ENCODE data around the gene CCR9. TPM values are rescaled to one million over a fixed set of nuclear protein-coding genes. Genes with fewer than 3 reads are reported as not detected.

Gene CCR9
- total and polyA plus RNA-seq, 10 of the 15 experiments (the other 5 are each of a cell fraction or from before 2014, with no cell fraction given) = 0.05 to 3.9 (median 2.4) TPM

DNA sequence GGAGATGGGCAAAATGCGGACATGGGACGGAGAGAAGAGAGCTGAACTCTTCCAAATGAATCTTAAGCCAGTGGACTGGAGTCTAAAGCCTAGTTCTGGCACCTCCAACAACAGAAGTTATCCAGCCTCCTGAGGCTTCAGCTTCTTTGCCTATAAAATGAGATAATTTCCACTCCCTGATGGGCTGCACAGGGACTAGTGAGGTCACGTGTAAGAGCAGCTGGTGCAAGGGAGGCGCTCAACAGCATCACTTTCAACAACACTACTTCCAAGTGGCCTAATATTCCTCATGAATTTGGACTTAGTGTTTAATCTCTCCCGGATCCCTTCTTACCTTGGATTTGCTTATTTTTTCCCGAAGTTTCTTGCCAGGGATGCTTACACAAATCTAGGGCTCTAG lies 65.6 kb downstream of the CCR9 start (continued):
- TF ChIP-seq NFXL1 (IDR thresholded peaks at IDR 0.05; ENCODE audit: borderline replicate concordance) = no peak
- TF ChIP-seq, protein P1, sequence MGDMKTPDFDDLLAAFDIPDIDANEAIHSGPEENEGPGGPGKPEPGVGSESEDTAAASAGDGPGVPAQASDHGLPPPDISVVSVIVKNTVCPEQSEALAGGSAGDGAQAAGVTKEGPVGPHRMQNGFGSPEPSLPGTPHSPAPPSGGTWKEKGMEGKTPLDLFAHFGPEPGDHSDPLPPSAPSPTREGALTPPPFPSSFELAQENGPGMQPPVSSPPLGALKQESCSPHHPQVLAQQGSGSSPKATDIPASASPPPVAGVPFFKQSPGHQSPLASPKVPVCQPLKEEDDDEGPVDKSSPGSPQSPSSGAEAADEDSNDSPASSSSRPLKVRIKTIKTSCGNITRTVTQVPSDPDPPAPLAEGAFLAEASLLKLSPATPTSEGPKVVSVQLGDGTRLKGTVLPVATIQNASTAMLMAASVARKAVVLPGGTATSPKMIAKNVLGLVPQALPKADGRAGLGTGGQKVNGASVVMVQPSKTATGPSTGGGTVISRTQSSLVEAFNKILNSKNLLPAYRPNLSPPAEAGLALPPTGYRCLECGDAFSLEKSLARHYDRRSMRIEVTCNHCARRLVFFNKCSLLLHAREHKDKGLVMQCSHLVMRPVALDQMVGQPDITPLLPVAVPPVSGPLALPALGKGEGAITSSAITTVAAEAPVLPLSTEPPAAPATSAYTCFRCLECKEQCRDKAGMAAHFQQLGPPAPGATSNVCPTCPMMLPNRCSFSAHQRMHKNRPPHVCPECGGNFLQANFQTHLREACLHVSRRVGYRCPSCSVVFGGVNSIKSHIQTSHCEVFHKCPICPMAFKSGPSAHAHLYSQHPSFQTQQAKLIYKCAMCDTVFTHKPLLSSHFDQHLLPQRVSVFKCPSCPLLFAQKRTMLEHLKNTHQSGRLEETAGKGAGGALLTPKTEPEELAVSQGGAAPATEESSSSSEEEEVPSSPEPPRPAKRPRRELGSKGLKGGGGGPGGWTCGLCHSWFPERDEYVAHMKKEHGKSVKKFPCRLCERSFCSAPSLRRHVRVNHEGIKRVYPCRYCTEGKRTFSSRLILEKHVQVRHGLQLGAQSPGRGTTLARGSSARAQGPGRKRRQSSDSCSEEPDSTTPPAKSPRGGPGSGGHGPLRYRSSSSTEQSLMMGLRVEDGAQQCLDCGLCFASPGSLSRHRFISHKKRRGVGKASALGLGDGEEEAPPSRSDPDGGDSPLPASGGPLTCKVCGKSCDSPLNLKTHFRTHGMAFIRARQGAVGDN (IDR thresholded peaks at IDR 0.05) = no peak
- no peak for TF ChIP-seq MYB (IDR thresholded peaks at IDR 0.05; ENCODE audit: borderline replicate concordance, low read depth, low read length)
- no peak for TF ChIP-seq SIX5 (IDR thresholded peaks at IDR 0.05; ENCODE audit: low read depth, low read length, severe bottlenecking)
- no peak for TF ChIP-seq SUPT20H (IDR thresholded peaks at IDR 0.05; ENCODE audit: borderline replicate concordance, control insufficient read depth, low read depth, low read length)
- TF ChIP-seq, protein P2, sequence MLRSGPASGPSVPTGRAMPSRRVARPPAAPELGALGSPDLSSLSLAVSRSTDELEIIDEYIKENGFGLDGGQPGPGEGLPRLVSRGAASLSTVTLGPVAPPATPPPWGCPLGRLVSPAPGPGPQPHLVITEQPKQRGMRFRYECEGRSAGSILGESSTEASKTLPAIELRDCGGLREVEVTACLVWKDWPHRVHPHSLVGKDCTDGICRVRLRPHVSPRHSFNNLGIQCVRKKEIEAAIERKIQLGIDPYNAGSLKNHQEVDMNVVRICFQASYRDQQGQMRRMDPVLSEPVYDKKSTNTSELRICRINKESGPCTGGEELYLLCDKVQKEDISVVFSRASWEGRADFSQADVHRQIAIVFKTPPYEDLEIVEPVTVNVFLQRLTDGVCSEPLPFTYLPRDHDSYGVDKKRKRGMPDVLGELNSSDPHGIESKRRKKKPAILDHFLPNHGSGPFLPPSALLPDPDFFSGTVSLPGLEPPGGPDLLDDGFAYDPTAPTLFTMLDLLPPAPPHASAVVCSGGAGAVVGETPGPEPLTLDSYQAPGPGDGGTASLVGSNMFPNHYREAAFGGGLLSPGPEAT (IDR thresholded peaks at IDR 0.05; ENCODE audit: low read depth) = no peak
- TF ChIP-seq, protein P3, sequence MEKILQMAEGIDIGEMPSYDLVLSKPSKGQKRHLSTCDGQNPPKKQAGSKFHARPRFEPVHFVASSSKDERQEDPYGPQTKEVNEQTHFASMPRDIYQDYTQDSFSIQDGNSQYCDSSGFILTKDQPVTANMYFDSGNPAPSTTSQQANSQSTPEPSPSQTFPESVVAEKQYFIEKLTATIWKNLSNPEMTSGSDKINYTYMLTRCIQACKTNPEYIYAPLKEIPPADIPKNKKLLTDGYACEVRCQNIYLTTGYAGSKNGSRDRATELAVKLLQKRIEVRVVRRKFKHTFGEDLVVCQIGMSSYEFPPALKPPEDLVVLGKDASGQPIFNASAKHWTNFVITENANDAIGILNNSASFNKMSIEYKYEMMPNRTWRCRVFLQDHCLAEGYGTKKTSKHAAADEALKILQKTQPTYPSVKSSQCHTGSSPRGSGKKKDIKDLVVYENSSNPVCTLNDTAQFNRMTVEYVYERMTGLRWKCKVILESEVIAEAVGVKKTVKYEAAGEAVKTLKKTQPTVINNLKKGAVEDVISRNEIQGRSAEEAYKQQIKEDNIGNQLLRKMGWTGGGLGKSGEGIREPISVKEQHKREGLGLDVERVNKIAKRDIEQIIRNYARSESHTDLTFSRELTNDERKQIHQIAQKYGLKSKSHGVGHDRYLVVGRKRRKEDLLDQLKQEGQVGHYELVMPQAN (conservative IDR thresholded peaks at IDR 0.05) = no peak
